Fibroblast of skin of right quadriceps (primary cell): Measurements from ENCODE around the gene MPEG1.

Experiments
- DNase-seq: peaks from one replicate; pipeline ENCODE4 v3.0.0-alpha.2; 2013

The MPEG1 gene

DNA sequence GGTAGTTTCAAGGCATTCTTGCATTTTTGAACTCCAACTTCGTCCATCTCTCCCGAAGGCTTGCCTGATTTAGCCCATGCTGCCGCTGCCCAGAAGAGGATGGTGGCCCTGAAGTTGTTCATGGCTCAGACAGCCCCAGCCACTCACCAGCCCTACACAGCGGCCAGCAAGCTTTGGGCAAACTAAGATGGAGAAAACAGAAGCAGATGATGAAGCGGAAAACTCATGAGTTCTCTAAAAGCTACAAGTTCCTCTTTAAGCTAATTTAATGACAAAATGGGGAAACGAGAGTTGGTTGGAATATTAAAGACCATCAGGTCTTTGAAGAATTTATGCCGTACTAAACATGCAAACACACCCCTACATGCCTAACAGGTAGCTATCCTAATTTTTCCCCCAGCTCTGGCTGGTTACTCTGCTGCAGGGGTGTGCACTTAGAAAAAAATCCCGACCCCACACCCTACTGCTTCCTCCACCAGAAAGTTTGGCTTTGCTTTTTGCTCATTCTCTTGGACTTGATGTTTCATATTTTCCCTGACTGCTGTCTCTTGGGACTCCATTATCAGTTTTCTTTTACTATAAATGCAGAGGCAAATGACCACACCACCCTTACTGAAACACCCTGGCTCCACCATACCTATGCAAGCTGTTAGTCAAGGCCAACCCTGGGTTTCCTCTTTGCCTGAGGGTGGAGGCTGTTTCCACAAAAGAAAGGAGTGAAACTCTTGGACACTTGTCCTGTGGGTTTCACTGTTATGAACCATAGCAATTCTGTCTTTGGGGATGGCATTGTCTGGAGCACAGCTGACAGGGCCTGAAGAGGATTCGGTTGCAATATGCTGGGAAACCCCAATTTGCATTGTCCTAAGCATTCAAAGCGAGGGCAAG lies at the start of gene MPEG1:
Gene MPEG1 (minus strand): TSS at position 184 of the 888 bp plus-strand sequence. CDS start 62 bp downstream, at position 122.
- no peak for DNase-seq

GRCh38 chr11:59262177-59262818 lies 49.6 kb upstream of the MPEG1 start:
- DNase-seq, result no peak

- no peak for DNase-seq
Observed at GRCh38 chr11:59261150-59261549, 48.4 kb upstream of the MPEG1 start.

GRCh38 chr11:59259867-59260475 lies 47.2 kb upstream of the MPEG1 start:
- DNase-seq, result no peak

DNA sequence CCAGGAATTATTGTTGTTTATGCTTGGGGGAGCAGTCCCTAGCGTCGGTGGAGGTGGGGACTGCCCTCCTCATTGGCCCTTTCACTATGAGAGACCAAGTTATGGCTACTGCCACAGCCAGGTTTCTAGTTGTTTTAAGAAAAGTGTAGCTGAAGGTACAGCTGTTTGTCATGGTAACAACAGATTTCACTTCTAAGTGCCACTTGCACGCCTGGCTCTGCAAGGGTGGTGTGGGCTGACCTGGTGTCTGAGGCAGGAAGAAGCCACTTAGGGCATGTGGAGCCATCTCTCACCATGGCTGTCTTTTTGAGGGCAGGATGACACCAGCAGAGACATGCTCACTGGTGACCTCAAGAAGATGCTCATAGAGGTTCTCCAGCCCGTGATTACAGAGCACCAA lies 46.3 kb upstream of the MPEG1 start:
- no peak for DNase-seq

GRCh38 chr11:59255281-59255680 lies 42.6 kb upstream of the MPEG1 start:
- DNase-seq, result no peak

GRCh38 chr11:59254286-59254685 lies 41.6 kb upstream of the MPEG1 start:
- no peak for DNase-seq

DNA sequence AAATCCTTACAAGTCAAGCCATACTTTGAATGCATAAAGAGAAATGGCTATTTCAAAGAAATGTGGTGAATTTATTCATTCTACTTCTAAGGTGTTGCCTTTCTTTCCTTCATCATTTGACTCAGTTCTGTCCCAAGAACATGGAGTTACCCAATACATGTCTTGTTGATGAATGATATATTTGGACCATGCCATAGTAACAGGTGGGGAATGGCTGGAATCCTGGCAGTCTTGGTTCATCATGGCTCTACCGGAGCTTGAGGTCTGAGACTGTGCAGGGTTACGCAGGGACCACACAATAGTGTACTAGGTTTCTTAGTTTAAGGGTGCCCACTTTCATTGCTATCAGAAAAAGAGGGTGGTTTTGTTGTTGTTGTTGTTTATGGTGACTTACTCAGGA lies 40.3 kb upstream of the MPEG1 start:
- DNase-seq, result no peak

GRCh38 chr11:59249535-59249934 lies 36.8 kb upstream of the MPEG1 start:
- DNase-seq, result no peak

GRCh38 chr11:59247531-59248227 lies 35.0 kb upstream of the MPEG1 start:
- DNase-seq, result peak; percentile 13

- DNase-seq, result no peak
Observed at GRCh38 chr11:59243633-59244032, 30.9 kb upstream of the MPEG1 start.

DNA sequence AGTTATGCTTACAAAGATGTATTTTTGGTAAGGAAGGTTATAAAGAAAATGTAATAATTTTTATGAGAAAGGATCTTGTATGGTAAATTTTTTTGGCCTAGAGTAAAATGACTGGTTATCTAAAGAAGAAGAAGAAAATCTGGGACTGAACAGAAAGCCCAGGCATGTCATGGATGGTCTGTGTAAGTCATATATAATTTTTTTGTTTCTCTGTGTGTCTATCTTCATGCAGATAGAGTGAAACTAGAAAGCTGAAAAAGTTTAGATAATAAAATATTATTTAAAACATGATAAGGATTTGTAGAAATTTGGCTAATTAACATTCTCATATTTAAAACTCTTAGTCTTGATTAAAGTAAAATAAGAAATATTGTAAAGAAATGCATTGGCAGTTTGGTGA lies 27.6 kb upstream of the MPEG1 start:
- no peak for DNase-seq

DNA sequence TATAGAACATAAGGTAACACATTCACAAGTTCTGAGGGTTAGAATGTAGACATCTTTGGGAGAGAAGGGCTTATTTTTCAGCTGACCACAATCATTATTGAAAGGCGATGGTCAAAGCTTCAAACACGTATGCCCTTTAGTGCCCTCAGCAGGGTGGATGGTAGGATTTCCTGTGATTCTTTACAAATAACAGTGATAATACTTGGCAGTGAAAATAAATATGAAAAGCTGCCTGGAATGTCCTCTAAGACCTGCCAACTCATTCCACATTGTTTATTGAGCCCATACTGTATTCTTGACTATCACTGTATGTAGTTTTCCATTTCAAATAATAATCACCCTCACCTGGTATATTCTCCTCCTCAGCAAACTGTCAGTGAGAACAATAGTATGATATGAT lies 13.7 kb upstream of the MPEG1 start:
- no peak for DNase-seq

GRCh38 chr11:59225017-59225416 lies 12.3 kb upstream of the MPEG1 start:
- DNase-seq, result no peak

GRCh38 chr11:59224351-59224928 lies 11.7 kb upstream of the MPEG1 start:
- DNase-seq, result peak; percentile 13

GRCh38 chr11:59223611-59224010 lies 10.9 kb upstream of the MPEG1 start:
- DNase-seq, result peak; percentile 23

DNA sequence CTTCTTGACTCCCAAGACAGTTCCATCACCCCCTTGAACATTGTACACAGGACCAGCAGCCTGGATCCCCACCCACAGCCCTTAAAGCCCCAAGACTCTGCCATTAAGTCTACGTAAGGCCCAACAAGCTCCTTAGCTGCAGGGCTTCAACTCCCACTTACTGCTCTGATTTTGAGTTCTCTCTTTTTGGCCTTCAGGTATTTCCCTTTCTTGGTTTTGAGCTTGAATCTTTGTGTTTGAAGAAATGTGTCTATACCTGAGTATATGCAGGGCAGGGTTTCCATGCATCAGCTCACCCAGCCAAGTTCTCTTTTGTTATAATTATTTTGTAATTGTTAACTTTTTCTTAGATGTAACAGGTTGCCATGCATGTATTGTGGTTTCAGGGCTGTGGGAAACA lies 10.4 kb upstream of the MPEG1 start:
- no peak for DNase-seq

GRCh38 chr11:59222464-59223060 lies 9.8 kb upstream of the MPEG1 start:
- no peak for DNase-seq

GRCh38 chr11:59221441-59221840 lies 8.7 kb upstream of the MPEG1 start:
- peak; percentile 77 for DNase-seq

DNA sequence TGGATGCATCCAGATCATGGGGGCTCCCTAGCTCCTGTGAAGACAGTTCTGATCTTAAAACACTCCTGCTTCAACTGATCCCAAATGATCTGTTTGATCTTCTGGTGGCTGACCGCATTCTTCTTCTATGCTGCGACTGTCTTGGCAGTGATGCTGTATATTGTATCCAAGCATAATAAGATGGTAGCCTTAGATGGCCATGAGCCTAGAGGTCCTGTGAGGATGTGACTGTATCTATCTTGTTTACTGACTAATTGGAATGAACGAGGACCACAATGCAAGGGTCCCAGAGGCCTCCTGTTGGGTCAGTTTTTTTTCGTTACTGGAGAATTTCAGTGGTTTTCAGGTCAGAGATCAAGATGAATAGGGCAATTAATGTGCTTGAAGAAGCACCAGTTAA lies 7.1 kb upstream of the MPEG1 start:
- DNase-seq, result no peak

DNA sequence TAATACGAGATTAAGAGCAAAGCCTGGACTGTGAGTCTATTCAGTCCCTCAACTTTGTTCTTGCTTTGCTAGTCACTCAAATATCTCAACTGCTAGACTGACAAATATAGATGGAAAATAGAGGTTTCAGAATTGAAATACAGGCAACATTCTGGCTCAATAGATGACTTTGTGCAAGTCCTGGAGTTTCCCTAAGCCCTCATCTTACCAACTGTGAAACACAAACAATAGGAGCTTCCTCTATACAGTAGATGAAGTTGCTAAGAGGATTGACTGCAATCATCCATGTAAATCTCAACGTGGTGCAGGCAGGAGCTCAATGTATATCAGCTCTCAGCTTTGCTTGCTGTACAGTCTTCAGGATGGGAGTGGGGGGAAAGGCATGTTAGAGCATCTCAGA lies 6.2 kb upstream of the MPEG1 start:
- DNase-seq, result no peak

DNA sequence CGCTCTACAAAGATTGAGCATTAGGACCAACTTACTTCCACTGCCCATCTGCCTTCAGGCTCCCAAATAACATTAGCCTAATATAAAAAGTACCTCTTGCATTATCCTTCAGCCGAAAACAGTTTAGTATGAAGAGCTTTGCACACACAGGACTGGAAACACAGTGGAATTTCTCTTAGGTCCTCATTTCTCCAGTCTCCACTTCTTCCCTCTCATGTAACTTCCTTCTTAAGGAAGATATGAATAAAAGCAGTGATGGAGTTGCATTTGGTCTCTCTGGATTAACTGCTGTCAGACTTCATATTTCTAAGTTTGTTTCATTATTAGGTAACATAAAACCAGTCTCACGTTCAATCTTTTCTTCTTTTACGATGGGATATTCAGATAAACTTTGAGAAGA lies 5.6 kb upstream of the MPEG1 start:
- no peak for DNase-seq
